HG03064 (cell line): ENCODE data around the gene TEX12.
"Not testable (repeated sequence)": the region's sequence is repeated elsewhere in the genome, so short reads cannot be mapped to it uniquely, and the experiment has no call there.

ENCODE experiments used
- ATAC-seq: cut with Tn5 transposase; IDR thresholded peaks from one replicate; pipeline ENCODE4 v1.9.1; 2021; ENCODE audit warnings: low read depth; ENCODE audit not compliant: unreplicated experiment

The TEX12 gene, protein sequence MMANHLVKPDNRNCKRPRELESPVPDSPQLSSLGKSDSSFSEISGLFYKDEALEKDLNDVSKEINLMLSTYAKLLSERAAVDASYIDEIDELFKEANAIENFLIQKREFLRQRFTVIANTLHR

DNA sequence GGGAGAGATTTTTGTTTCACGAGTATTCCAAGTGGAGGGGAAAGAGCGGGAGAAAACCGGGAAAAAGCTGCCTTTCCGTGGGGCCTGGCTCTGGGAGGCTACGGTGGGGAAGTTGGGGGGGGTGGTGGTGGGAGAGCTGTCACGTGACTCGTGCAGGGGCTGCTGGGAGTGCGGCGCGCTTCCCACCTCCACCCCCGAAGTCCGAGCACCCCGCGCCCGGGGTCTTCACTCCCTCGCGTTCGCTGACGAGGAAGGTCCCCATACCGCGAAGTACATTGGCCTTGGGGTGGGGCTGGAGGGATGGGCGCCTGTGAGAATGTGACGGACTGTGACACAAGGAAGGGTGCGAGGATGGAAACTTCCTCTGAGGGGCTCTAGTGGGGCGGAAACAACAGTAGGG is at the start of gene TEX12:
TSS of gene TEX12 (plus strand) at position 228 of the 400 bp plus-strand sequence. CDS start 1,897 bp downstream, outside the sequence.
- no peak for ATAC-seq

- no peak for ATAC-seq
Measured at GRCh38 chr11:112118176-112118575, 49.0 kb upstream of the TEX12 start.

- ATAC-seq, result no peak
Measured at GRCh38 chr11:112121981-112122615, 45.1 kb upstream of the TEX12 start.

DNA sequence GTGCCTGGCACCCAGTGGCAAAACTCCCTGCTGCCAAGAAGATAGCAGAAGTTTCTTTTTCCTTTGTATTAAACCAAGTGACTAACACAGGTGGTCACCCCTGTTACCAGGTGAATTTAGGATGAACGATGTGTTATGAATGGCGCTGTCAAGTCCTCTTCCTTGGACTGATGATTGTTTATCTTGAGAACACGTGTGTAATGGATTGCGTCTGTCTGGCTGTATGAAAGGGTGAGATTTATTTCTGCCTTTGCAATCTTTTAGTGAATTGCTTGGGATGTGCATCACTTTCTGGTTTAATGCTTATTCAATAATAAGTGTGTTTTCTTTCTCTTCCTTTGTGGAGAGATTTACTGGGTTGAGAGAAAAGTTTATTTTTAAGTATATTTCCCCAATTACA is 44.0 kb upstream of the TEX12 start:
- ATAC-seq, result no peak

- no peak for ATAC-seq
Measured at GRCh38 chr11:112127056-112127455, 40.1 kb upstream of the TEX12 start.

DNA sequence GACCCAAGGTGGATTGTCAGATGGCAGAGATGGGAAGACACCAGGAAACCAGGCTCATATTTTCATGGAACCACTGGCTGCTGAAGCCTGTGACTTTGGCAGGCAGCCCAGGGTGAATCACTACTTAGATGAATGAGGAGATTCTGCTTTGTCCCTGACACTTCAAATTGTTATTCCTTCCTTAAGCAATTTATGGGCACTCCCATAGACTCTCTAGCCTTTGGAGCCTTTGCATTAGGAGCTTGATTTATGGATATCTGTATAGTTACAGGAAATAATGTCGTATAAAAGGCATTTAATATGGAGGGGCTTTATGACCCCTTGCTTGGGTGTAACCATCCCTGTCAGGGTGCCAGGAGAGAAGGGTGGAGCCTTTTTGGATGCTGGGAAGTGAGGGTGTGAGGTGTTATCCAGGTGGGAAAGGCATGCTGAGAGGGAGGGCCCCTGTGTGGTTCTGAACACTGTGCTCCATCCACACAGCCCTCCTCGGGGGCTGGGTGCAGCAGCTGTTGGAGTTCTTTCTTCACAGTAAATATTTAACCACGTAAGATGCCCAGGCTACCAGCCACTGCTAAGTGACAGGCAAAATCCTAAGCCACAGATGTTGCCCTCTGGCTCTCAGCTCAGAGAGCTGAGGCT is 38.6 kb upstream of the TEX12 start:
- ATAC-seq, result no peak

DNA sequence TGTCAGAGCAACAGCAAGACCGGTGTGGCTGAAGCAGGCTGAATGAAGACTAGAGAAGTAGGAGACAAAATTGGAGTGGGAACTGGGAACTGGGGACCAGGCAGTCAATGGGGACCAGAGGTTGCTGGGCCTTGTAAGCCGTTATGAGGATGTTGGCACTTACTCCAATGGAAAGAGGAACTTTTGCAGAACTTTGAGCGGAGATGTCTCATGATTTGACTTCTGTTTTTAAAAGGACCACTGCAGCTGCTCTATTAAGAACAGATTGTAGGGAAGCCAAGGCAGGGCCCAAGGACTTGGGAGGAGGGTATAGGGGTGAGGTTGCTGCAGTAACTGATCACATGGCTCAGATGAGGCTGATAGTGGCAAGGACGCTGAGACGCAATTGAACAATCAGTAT is 37.5 kb upstream of the TEX12 start:
- no peak for ATAC-seq

DNA sequence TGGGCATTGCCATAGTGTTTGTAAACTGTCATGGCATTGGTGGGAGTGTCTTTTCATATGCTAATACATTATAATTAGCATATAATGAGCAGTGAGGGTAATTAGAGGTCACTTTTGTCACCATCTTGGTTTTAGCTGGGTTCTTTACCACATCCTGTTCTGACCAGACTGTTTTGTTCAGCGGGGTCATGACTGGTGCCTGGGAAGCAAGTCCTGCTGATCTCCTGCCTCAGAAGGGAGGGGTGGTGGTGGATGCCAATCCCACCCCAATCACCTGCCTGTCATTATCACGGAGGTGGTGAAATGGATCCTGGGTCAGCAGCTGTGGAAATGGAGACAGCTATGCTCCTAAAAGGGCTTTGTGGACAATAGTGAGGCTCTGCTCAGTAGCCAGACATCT is 34.4 kb upstream of the TEX12 start:
- no peak for ATAC-seq

DNA sequence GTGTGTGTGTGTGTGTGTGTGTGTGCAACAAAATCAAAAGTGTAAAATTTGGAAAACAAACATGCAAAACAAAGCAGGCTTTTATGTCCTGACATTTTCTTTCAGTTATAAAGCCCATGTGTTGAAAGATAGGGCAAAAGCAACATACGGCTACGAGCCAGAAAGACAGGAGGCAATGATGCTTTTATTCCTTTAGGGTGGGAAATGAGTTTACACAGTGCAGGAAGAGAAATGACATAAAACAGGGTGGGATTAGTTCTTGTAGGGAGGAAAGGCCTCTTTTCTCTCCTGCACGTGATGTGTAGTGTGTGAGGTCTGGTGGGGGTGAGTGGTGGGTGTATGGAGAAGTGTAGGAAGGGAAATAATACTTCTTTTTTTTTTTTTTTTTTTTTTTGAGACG is 32.7 kb upstream of the TEX12 start:
- no peak for ATAC-seq

DNA sequence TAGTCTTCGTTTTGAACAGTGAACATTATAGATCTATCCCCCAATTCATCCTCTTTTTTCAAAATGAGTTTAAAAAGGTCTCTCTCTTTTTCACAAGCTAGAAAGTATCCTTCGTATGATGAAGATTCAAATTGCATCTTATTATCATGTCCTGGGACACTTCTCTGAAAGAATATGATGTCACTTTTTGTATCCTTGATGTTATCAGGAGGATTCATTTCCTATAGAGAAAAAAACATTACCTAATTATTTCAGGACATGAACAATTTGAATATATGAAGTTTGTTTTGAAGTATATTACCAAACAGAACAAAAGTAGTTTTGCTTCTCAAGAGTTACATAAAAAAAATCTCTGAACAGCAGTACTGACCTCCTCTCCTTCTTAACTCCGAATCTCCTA is 23.6 kb upstream of the TEX12 start:
- ATAC-seq, result no peak

DNA sequence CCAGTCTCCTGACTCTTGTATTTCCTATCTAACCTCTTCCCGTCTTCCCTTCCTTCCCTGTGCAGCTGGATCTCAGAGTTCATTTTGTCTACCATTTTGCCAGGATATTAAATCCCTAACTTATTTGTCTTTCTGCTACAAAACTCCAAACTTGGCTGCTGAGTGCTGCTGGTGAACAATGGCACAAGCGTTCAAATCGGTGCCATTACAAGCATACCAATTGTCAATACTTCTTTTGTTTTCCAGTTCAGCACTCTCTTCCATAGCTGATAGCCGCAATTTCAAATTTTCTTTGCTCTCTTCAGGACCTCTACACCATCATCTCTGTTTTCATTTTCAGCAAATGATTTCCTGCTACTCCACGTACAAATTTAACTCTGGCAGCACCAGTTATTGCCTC is 16.7 kb upstream of the TEX12 start:
- no peak for ATAC-seq

DNA sequence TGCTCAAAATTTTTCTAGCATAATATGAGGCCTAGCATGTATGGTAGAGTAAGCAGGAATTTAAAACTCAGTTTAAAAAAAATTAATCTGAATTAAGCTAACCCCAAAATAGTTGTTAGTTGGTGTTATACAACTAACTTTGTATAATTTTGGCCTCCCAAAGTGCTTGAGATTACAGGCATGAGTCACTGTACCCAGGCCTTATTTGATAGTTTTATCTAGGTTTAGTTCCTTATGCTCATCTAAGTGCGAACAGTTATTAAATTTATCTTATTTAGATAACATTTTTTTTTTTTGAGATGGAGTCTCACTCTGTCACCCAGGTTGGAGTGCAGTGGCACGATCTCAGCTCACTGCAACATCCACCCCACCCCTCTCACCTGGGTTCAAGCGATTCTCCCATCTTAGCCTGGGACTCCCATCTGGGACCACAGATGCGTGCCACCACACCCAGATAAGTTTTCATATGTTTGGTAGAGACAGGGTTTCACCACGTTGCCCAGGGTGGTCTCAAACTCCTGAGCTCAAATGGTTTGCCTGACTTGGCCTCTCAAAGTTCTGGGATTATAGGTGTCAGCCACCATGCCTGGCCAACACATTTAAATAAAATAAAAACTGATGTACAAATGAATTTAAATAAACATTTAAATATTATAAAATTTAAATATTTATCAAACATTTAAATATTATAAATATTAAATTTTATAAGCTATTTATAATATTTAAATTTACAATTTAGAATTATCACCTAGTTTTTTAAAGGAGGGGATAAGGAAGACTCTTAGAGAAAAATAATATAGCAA is 10.8 kb upstream of the TEX12 start:
- no peak for ATAC-seq

GRCh38 chr11:112156956-112157766 is 10.0 kb upstream of the TEX12 start:
- no peak for ATAC-seq

- ATAC-seq, result no peak
Measured at GRCh38 chr11:112159098-112160065, 7.8 kb upstream of the TEX12 start.

GRCh38 chr11:112160091-112160848 is 6.9 kb upstream of the TEX12 start:
- ATAC-seq, result no peak

DNA sequence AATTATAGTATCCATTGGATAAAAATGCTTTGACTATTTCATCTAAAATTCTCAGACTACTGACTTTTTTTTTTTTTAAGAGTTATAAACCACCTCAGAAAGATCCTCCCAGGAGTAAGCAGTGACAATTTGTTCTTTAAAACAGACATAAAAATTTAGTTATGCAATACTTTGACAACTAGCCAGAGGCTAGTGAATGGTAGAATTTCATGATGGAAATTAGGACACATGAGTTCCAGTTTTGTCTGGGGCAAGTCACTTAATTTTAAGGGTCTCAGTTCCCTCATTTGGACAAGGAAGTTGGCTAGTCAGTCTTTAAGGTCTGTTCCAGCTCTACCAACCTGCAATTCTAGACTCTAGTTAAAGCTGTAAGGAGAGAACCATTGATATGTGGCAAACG is 6.2 kb upstream of the TEX12 start:
- ATAC-seq, result no peak

DNA sequence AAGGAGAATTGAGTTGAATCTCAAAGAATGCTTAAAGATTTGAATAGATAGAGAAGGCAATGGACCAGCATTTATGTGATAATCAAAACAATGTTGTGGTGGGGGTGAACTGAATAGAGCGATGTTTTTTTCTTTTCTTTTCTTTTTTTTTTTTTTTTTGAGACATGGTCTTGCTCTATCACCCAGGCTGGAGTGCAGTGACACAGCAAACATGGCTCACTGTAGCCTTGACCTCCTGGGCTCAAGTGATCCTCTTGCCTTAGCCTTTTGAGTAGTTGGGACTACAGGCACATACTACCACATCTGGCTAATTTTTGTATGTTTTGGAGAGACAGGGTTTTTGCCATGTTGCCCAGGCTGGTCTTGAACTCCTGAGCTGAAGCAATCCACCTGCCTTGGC is 5.0 kb upstream of the TEX12 start:
- ATAC-seq, result not testable (repeated sequence)

GRCh38 chr11:112162761-112163546 is 4.2 kb upstream of the TEX12 start:
- ATAC-seq, result no peak
